Keratinocyte (primary cell): ENCODE measurements around the gene KMT2D. TPM values are rescaled to one million over a fixed set of nuclear protein-coding genes. Genes with fewer than 3 reads are reported as not detected.

ENCODE experiments used
- DNase-seq: peaks from one replicate; pipeline ENCODE4 v3.0.0-alpha.2; 2011; ENCODE audit warnings: low read depth, missing footprints, low spot score
- FAIRE-seq: peaks from 2 replicates; lab custom pipeline; 2011; peaks lifted over from hg19 to GRCh38; lab: Jason Lieb, UNC
- H2AFZ ChIP-seq: 2 replicates; pipeline ENCODE4 v1.6.0; 2012; ENCODE audit warnings: low read length, control low read depth, inconsistent platforms; ENCODE audit not compliant: control insufficient read depth
- H3K27ac ChIP-seq: 2 replicates; pipeline ENCODE4 v1.5.1; 2011; ENCODE audit warnings: low read length; ENCODE audit not compliant: control insufficient read depth, insufficient read depth
- H3K27me3 ChIP-seq: 3 replicates; pipeline ENCODE4 v1.6.0; 2011; ENCODE audit warnings: low read length; ENCODE audit not compliant: control insufficient read depth, insufficient read depth; ENCODE audit errors: extremely low read depth
- H3K36me3 ChIP-seq, 2 experiments: 2 replicates in 1 of 2; 3 replicates in 1 of 2; pipeline ENCODE4 v1.5.1; 2011; ENCODE audit warnings: low read length in 2 of 2, mild to moderate bottlenecking in 1 of 2; ENCODE audit not compliant: control insufficient read depth in 2 of 2, insufficient read depth in 2 of 2; ENCODE audit errors: extremely low read depth in 1 of 2
- H3K4me1 ChIP-seq: 3 replicates; pipeline ENCODE4 v1.5.1; 2011; ENCODE audit warnings: low read length; ENCODE audit not compliant: control insufficient read depth, insufficient read depth; ENCODE audit errors: extremely low read depth
- H3K4me2 ChIP-seq: 3 replicates; pipeline ENCODE4 v1.6.0; 2011; ENCODE audit warnings: low read depth, low read length; ENCODE audit not compliant: control insufficient read depth, insufficient read depth; ENCODE audit errors: extremely low read depth
- H3K4me3 ChIP-seq, 3 experiments: fragments of 200-600 bp in 1 of 3; sonication (generic) in 1 of 3; 2 replicates in 2 of 3; 3 replicates in 1 of 3; pipeline ENCODE4 v1.5.1; 2011 to 2016; ENCODE audit warnings: low read length in 3 of 3, mild to moderate bottlenecking in 3 of 3, control low read depth in 2 of 3, inconsistent platforms in 1 of 3, low read depth in 1 of 3, mixed read lengths in 1 of 3, mixed run types in 1 of 3, moderate library complexity in 1 of 3; ENCODE audit not compliant: control insufficient read depth in 2 of 3, insufficient read depth in 2 of 3; ENCODE audit errors: extremely low read depth in 1 of 3
- H3K79me2 ChIP-seq: 2 replicates; pipeline ENCODE4 v1.6.0; 2012; ENCODE audit warnings: low read length; ENCODE audit not compliant: control insufficient read depth, insufficient read depth
- H3K9ac ChIP-seq: 3 replicates; pipeline ENCODE4 v1.6.0; 2011; ENCODE audit warnings: low read length; ENCODE audit not compliant: control insufficient read depth, insufficient read depth; ENCODE audit errors: extremely low read depth
- H3K9me1 ChIP-seq: 3 replicates; pipeline ENCODE4 v1.6.0; 2011; ENCODE audit warnings: low read length; ENCODE audit not compliant: control insufficient read depth, insufficient read depth; ENCODE audit errors: extremely low read depth
- H3K9me3 ChIP-seq: 2 replicates; pipeline ENCODE4 v1.5.1; 2012; ENCODE audit warnings: low read depth, low read length; ENCODE audit not compliant: control insufficient read depth
- H4K20me1 ChIP-seq: 3 replicates; pipeline ENCODE4 v1.6.0; 2011; ENCODE audit warnings: low read length; ENCODE audit not compliant: control insufficient read depth, insufficient read depth; ENCODE audit errors: extremely low read depth
- CTCF ChIP-seq, 3 experiments: IDR thresholded peaks in 1 of 3; conservative IDR thresholded peaks in 1 of 3; optimal IDR thresholded peaks in 1 of 3; 2 replicates in 2 of 3; 3 replicates in 1 of 3; pipeline versions ENCODE3 to v1.5.1; 2011; ENCODE audit warnings: low read length in 3 of 3, mild to moderate bottlenecking in 3 of 3, moderate library complexity in 2 of 3, control low read depth in 1 of 3, inconsistent platforms in 1 of 3; ENCODE audit not compliant: insufficient read depth in 2 of 3; ENCODE audit errors: extremely low read depth in 1 of 3
- EZH2 ChIP-seq: IDR thresholded peaks from one replicate; pipeline ENCODE4 v1.6.1; 2012; ENCODE audit warnings: inconsistent platforms, mild to moderate bottlenecking, low read length, moderate library complexity
- dilution Hi-C: fragments of 300-500 bp; cut with MboI; formaldehyde crosslinking; loops from one replicate; pipeline ENCODE4 v1.7.0; 2020; ENCODE audit warnings: low sequenced_read_pairs; ENCODE audit not compliant: extremely low pct_ligation_motif_present
- polyA plus RNA-seq, 5 experiments: library from polyadenylated mRNA; depleted of rRNA in 3 of 5; stranded (reverse) in 3 of 5; stranded (forward) in 1 of 5; unstranded in 1 of 5; fragments of >200 nt; gene quantifications; 1 replicate in 1 of 5; 2 replicates in 3 of 5; 3 replicates in 1 of 5; pipeline versions ENCODE4 v1.2.1 to v1.2.3, GENCODE V29; 2011 to 2012; ENCODE audit warnings: missing spikeins in 2 of 5, low read depth in 1 of 5, low replicate concordance in 1 of 5

Gene KMT2D
- polyA plus RNA-seq, 1 donor (not counting 4 experiments of a cell fraction or from before 2014, with no cell fraction given): 9.8 TPM

- Histone ChIP-seq H3K9ac (no peak overlapping the region), H2AFZ (no peak overlapping the region), H3K4me2 (no peak overlapping the region), H4K20me1 (no peaks in the 10 kb centered on the region), H3K9me3 (no peaks in the 10 kb centered on the region), H3K27me3 (no peaks in the 10 kb centered on the region), H3K36me3 (peaks cover 56 to 69% of the 10 kb centered on the region in 2 experiments), H3K4me3 (no peak overlapping the region), H3K4me1 (no peaks in the 10 kb centered on the region), H3K9me1 (peaks cover 2% of the 10 kb centered on the region), H3K27ac (no peak overlapping the region), H3K79me2 (peaks cover 3% of the 10 kb centered on the region)
- TF ChIP-seq CTCF (optimal IDR thresholded peaks at IDR 0.05 in 1 of 3, IDR thresholded peaks at IDR 0.05 in 1 of 3, conservative IDR thresholded peaks at IDR 0.05 in 1 of 3; ENCODE audit: extremely low read depth in 1 of 3, insufficient read depth in 2 of 3, low read length in 3 of 3) (no peak), EZH2 (no peak)
- DNase-seq (no peak), FAIRE-seq (no peak)
- dilution Hi-C loops: no loop called here
Observed at GRCh38 chr12:49037947-49038237, 22.7 kb downstream of the KMT2D start.

GRCh38 chr12:49037111-49037946 lies 23.3 kb downstream of the KMT2D start:
- peaks cover 3% of the 10 kb centered on the region for H3K79me2 ChIP-seq
- H2AFZ ChIP-seq: no peak overlapping the region
- no peaks in the 10 kb centered on the region for H3K9me3 ChIP-seq
- no peaks in the 10 kb centered on the region for H3K27me3 ChIP-seq
- H3K27ac ChIP-seq: no peak overlapping the region
- no peaks in the 10 kb centered on the region for H3K4me1 ChIP-seq
- TF ChIP-seq CTCF (optimal IDR thresholded peaks at IDR 0.05 in 1 of 3, IDR thresholded peaks at IDR 0.05 in 1 of 3, conservative IDR thresholded peaks at IDR 0.05 in 1 of 3; ENCODE audit: extremely low read depth in 1 of 3, insufficient read depth in 2 of 3, low read length in 3 of 3) (no peak), EZH2 (no peak)
- peaks cover 3% of the 10 kb centered on the region for H4K20me1 ChIP-seq
- dilution Hi-C loops: no loop called here
- no peak overlapping the region for H3K9ac ChIP-seq
- no peak overlapping the region for H3K4me3 ChIP-seq
- H3K9me1 ChIP-seq: peaks cover 2% of the 10 kb centered on the region
- peaks cover 54 to 67% of the 10 kb centered on the region in 2 experiments for H3K36me3 ChIP-seq
- H3K4me2 ChIP-seq: no peak overlapping the region
- DNase-seq (no peak), FAIRE-seq (no peak)
